ENCODE data around the gene BLOC1S5. TPM values are rescaled to one million over a fixed set of nuclear protein-coding genes. Genes with fewer than 3 reads are reported as not detected.

The BLOC1S5 gene
- total and polyA plus RNA-seq, 7 donors = 5.5 to 16.2 (median 12.3) TPM

DNA sequence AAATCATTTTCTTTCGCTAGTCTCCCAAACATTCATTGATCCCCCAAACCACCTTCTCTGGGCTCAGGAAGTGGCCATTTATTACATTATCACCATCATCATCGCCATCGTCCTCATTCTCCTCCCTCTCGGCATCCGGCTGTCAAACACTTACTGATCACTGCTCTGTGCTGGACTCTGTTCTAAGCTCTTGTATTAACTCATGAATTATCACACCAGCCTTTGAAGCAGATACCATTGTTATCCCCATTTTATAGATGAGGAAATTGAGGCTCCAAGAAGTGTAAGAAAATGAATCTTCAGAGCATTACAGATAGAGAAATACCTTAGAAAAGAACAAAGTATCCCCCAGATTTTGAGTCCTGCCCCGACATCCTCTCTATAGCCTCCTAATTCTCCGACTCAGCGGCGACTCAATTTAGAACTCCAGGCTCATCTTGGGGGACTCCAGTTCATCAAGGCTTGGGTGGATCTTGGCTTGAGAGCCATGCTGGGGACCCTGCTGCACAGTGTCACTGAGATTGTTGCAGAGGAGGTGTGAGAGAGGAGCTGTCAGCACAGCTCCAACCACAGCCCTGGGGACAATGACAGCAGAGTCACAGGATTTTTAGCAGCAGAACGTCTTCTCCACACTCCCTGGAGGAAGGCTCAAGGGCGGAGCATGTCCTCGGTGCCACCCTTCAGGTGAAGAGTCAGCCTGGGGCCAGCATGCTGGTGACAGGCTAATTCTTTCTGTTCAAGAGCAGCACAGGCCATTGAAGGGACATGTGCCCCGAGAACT is 44.8 kb upstream of the BLOC1S5 start:
- H3K36me3 ChIP-seq = no peaks in the 10 kb centered on the region
- DNase-seq = no peak
- H3K4me3 ChIP-seq = no peak overlapping the region
- H3K27me3 ChIP-seq = peaks cover 0 to 17% (median 5%) of the 10 kb centered on the region in 3 donors
- H3K4me1 ChIP-seq = no peaks in the 10 kb centered on the region
- TF ChIP-seq POLR2AphosphoS5 (IDR thresholded peaks at IDR 0.05) = no peak
- TF ChIP-seq POLR2A (IDR thresholded peaks at IDR 0.05) = no peak
- TF ChIP-seq, protein P1, sequence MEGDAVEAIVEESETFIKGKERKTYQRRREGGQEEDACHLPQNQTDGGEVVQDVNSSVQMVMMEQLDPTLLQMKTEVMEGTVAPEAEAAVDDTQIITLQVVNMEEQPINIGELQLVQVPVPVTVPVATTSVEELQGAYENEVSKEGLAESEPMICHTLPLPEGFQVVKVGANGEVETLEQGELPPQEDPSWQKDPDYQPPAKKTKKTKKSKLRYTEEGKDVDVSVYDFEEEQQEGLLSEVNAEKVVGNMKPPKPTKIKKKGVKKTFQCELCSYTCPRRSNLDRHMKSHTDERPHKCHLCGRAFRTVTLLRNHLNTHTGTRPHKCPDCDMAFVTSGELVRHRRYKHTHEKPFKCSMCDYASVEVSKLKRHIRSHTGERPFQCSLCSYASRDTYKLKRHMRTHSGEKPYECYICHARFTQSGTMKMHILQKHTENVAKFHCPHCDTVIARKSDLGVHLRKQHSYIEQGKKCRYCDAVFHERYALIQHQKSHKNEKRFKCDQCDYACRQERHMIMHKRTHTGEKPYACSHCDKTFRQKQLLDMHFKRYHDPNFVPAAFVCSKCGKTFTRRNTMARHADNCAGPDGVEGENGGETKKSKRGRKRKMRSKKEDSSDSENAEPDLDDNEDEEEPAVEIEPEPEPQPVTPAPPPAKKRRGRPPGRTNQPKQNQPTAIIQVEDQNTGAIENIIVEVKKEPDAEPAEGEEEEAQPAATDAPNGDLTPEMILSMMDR (IDR thresholded peaks at IDR 0.05) = no peak
- no peak for TF ChIP-seq EP300 (IDR thresholded peaks at IDR 0.05)
- H3K27ac ChIP-seq = no peak overlapping the region
- WGBS, 2 donors = 74 to 75% methylated on average over 13 of the region's 13 CpGs
- no peaks in the 10 kb centered on the region for H3K9me3 ChIP-seq
- intact Hi-C loops (cut with DNase I) = no loop called here

DNA sequence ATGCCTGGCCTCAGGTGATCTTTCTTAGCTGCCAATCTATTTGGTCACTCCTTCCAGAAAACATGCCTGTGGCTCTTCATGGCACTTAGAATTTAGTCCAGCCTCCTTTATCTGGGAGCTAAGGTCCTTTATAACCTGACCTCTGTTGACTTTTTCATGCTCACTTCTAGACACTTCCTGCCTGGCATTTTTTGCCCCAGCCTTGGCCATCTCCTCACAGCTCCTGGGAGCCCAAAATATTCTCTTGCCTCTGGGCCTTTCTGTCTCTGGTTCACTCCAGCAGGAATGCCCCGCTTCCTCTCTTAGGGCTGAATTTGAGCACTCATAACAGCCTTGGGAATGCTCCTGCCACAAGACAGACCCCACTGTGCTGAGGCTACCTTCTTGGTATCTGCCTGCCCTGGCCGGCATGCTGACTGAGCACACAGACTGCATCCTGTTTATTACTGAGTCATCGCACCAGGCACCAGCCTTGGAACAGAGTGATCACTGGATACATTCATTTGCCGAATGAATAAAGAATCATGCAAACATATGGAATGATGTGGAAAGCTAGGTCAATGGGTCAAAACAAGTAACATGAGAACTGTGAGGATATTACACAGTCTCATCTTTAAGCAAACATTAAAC is 44.0 kb upstream of the BLOC1S5 start:
- Histone ChIP-seq H3K9me3 (no peaks in the 10 kb centered on the region), H3K36me3 (no peaks in the 10 kb centered on the region), H3K27me3 (peaks cover 0 to 17% (median 5%) of the 10 kb centered on the region in 3 donors), H3K27ac (no peak overlapping the region), H3K4me3 (no peak overlapping the region), H3K4me1 (no peaks in the 10 kb centered on the region)
- TF ChIP-seq EP300 (IDR thresholded peaks at IDR 0.05) (no peak), POLR2AphosphoS5 (IDR thresholded peaks at IDR 0.05) (no peak), POLR2A (IDR thresholded peaks at IDR 0.05) (no peak)
- TF ChIP-seq, protein P1 (IDR thresholded peaks at IDR 0.05) = no peak
- intact Hi-C loops (cut with DNase I) = no loop called here
- WGBS, 2 donors = 64 to 73% methylated on average over 4 of the region's 4 CpGs
- DNase-seq = no peak

DNA sequence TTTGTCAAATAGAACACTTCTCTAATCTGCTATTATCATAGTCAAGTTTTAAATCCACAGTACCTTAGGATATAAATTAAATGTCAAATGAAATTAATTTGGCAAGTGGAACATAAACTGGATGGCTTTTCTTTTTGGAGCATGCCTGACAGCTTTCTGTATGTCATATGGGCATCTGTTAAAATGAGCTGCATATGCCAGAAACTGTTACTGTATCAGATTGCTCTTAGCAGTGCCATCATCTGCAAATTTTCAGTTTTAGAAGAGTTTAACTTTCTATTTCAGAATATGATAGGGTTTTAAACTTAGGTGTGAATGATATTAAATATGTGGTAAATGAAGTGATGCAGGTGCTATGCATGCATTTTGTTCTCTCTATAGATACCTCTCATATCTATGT is 41.6 kb upstream of the BLOC1S5 start:
- intact Hi-C loops (cut with DNase I) = no loop called here
- H3K4me1 ChIP-seq = peaks cover 0 to 9% (median 8%) of the 10 kb centered on the region in 4 donors
- TF ChIP-seq POLR2AphosphoS5 (IDR thresholded peaks at IDR 0.05) (no peak), EP300 (IDR thresholded peaks at IDR 0.05) (no peak), POLR2A (IDR thresholded peaks at IDR 0.05) (no peak)
- TF ChIP-seq, protein P1 (IDR thresholded peaks at IDR 0.05) = no peak

GRCh38 chr6:8103726-8104125 is 39.5 kb upstream of the BLOC1S5 start:
- no peaks in the 10 kb centered on the region for H3K9me3 ChIP-seq
- H3K4me1 ChIP-seq = peaks cover 0 to 9% (median 8%) of the 10 kb centered on the region in 4 donors
- no peaks in the 10 kb centered on the region for H3K36me3 ChIP-seq
- no peak overlapping the region for H3K4me3 ChIP-seq
- no peak overlapping the region for H3K27ac ChIP-seq
- DNase-seq = no peak
- TF ChIP-seq POLR2AphosphoS5 (IDR thresholded peaks at IDR 0.05) (no peak), EP300 (IDR thresholded peaks at IDR 0.05) (no peak), POLR2A (IDR thresholded peaks at IDR 0.05) (no peak)
- TF ChIP-seq, protein P1 (IDR thresholded peaks at IDR 0.05) = no peak
- H3K27me3 ChIP-seq = peaks cover 0 to 17% (median 5%) of the 10 kb centered on the region in 3 donors
- intact Hi-C loops (cut with DNase I) = loop anchor here (2.0 kb wide), 1 partner anchor 39 kb away; the partner anchor contains the start of gene BLOC1S5

More for the DNA sequence above, 41.6 kb upstream of the BLOC1S5 start:
- no peaks in the 10 kb centered on the region for H3K9me3 ChIP-seq
- H3K27ac ChIP-seq = no peak overlapping the region
- H3K27me3 ChIP-seq = peaks cover 0 to 17% (median 5%) of the 10 kb centered on the region in 3 donors
- no peaks in the 10 kb centered on the region for H3K36me3 ChIP-seq
- DNase-seq = no peak
- no peak overlapping the region for H3K4me3 ChIP-seq

All from sigmoid colon (tissue), 7 donors.